AG04450 (cell line): ENCODE results near the gene ATAD3A. TPM values are rescaled to one million over a fixed set of nuclear protein-coding genes. Genes with fewer than 3 reads are reported as not detected.
"Not testable (repeated sequence)": the region's sequence is repeated elsewhere in the genome, so short reads cannot be mapped to it uniquely, and the experiment has no call there.

Source experiments
- CTCF ChIA-PET: fragments of 300-600, 350-600 bp; formaldehyde crosslinking; extraction: SDS; loops from one replicate; lab custom pipeline; 2022; ENCODE audit warnings: antibody characterized with exemption, inconsistent platforms; lab: Charles Lee
- POLR2A ChIA-PET: fragments of 350-600 bp; formaldehyde crosslinking; extraction: SDS; loops from one replicate; lab custom pipeline; 2021; ENCODE audit warnings: antibody characterized with exemption, inconsistent platforms; lab: Yijun Ruan, JAX
- DNase-seq: peaks from one replicate; pipeline ENCODE4 v3.0.0-alpha.2; 2011; ENCODE audit warnings: low read depth, low spot score
- H3K27ac ChIP-seq: one replicate; pipeline ENCODE4 v1.5.1; 2012; ENCODE audit warnings: low read depth, low read length, control low read depth
- H3K27me3 ChIP-seq: one replicate; pipeline ENCODE4 v1.6.0; 2012; ENCODE audit warnings: low read length; ENCODE audit not compliant: control insufficient read depth, insufficient read depth
- H3K4me3 ChIP-seq: 2 replicates; pipeline ENCODE4 v1.5.1; 2011; ENCODE audit warnings: mild to moderate bottlenecking, low read depth, low read length, control low read depth
- H3K9me3 ChIP-seq: 2 replicates; pipeline ENCODE4 v1.5.1; 2012; ENCODE audit warnings: low read length; ENCODE audit not compliant: control insufficient read depth, insufficient read depth
- polyA plus RNA-seq: library from polyadenylated mRNA; depleted of rRNA; stranded (reverse); fragments of >200 nt; gene quantifications from 2 replicates; pipeline ENCODE4 v1.2.3, GENCODE V29; 2011
- TF ChIP-seq, protein P1 (sequence below): IDR thresholded peaks from 2 replicates; pipeline ENCODE4 v1.5.1; 2011; ENCODE audit warnings: low read depth, low read length, control low read depth, inconsistent platforms

Gene ATAD3A
- polyA plus RNA-seq, 1 experiment = 8.5 TPM

DNA sequence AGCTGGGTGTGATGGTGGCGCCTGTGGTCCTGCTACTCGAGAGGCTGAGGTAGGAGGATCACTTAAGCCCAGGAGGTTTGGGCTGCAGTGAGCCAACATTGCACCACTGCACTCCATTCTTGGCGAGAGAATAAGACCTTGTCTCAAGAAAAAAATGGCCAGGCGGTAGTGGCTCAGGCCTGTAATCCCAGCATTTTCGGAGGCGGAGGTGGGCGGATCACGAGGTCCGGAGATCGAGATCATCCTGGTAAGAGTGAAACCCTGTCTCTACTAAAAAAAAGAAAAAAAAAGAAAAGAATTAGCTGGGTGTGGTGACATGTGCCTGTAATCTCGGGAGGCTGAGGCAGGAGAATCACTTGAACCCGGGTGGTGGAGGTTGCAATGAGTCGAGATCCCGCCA lies 29.1 kb upstream of the ATAD3A start:
- ChIA-PET POLR2A (no interaction called here), CTCF (no interaction called here)
- TF ChIP-seq, protein P1, sequence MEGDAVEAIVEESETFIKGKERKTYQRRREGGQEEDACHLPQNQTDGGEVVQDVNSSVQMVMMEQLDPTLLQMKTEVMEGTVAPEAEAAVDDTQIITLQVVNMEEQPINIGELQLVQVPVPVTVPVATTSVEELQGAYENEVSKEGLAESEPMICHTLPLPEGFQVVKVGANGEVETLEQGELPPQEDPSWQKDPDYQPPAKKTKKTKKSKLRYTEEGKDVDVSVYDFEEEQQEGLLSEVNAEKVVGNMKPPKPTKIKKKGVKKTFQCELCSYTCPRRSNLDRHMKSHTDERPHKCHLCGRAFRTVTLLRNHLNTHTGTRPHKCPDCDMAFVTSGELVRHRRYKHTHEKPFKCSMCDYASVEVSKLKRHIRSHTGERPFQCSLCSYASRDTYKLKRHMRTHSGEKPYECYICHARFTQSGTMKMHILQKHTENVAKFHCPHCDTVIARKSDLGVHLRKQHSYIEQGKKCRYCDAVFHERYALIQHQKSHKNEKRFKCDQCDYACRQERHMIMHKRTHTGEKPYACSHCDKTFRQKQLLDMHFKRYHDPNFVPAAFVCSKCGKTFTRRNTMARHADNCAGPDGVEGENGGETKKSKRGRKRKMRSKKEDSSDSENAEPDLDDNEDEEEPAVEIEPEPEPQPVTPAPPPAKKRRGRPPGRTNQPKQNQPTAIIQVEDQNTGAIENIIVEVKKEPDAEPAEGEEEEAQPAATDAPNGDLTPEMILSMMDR = no peak
- Histone ChIP-seq H3K4me3 (no peak overlapping the region), H3K27me3 (no peaks in the 10 kb centered on the region), H3K27ac (no peak overlapping the region), H3K9me3 (no peaks in the 10 kb centered on the region; the same call in 1 of the 2 replicates)
- DNase-seq = no peak

DNA sequence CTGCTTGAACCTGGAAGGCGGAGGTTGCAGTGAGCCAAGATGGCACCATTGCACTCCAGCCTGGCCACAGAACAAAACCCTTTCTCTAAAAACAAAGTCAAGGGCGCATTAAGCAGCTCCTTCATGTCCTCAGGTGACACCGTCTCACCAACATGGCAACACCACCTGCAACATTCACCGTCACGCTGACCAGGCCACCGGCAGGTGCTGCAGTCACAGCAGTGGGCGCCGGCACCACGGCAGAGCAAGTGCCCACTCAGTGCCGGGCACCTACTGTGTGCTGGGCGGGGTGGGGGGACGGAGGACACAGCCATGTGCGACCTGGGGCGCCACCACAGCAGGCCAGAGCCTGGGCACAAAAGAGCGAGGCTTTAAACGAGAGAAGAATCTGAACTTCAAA lies 28.2 kb upstream of the ATAD3A start:
- CTCF ChIA-PET = no interaction called here
- TF ChIP-seq, protein P1 = no peak
- H3K4me3 ChIP-seq = no peak overlapping the region
- no peak for DNase-seq
- POLR2A ChIA-PET = no interaction called here
- H3K27ac ChIP-seq = no peak overlapping the region
- H3K27me3 ChIP-seq = no peaks in the 10 kb centered on the region
- no peaks in the 10 kb centered on the region; the same call in 1 of the 2 replicates for H3K9me3 ChIP-seq

DNA sequence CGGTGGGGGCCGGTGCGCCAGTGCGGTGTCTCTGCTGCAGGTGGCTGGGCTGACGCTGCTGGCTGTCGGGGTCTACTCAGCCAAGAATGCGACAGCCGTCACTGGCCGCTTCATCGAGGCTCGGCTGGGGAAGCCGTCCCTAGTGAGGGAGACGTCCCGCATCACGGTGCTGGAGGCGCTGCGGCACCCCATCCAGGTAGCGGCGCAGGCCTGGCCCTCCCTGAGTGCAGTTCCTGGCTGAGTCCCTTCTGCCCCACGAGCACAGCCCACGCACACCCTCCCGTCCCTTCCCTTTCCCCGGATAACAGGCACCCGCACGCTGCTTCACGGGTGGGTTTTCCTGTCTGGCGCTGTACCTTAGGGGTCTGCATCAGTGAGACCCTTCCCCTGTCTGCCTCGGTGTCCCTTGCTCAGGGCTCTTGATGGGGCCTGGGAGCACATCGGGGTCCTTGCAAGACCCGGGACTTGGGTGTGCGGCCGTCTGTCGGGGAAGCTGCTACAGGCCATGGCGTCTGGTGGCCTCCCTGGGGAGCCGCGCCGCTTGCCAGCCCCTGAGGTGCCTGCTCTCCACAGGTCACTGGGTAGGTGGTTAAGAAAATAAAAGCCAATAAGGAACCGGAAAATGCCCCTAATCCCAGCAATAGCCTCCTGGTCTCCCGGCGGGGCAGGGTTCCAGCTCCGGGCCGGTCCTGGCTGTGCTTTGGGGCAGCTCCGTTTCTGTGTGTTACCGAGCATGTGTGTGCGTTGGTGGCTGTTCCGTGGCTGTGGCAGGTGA lies 26.8 kb upstream of the ATAD3A start:
- DNase-seq, H3K27me3 ChIP-seq, H3K4me3 ChIP-seq, H3K9me3 ChIP-seq, POLR2A ChIA-PET, H3K27ac ChIP-seq, CTCF ChIA-PET: not testable (repeated sequence)

DNA sequence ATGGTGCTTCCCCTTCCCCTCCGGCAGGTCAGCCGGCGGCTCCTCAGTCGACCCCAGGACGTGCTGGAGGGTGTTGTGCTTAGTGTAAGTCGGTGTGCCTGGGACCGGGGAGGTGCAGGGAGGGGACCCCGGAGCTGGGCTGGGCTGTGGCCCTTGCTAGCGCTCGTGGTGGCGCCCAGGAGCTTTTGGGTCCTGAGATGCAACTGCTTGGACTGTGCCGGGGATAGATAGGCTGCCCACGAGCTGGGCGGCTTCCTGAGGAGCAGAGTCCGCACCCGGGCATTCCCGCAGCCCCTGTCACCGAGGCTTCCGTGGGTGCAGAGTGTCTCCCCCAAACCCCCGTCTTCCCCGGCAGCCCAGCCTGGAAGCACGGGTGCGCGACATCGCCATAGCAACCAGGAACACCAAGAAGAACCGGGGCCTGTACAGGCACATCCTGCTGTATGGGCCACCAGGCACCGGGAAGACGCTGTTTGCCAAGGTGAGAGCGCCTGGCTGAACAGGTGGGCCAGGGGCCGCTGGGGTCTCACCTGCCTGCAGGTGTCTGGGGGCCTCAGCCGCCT lies 26.1 kb upstream of the ATAD3A start:
- CTCF ChIA-PET, DNase-seq, POLR2A ChIA-PET, H3K27me3 ChIP-seq, H3K4me3 ChIP-seq, H3K27ac ChIP-seq: not testable (repeated sequence)
- H3K9me3 ChIP-seq = peaks cover 12% of the 10 kb centered on the region; the same call in 1 of the 2 replicates

DNA sequence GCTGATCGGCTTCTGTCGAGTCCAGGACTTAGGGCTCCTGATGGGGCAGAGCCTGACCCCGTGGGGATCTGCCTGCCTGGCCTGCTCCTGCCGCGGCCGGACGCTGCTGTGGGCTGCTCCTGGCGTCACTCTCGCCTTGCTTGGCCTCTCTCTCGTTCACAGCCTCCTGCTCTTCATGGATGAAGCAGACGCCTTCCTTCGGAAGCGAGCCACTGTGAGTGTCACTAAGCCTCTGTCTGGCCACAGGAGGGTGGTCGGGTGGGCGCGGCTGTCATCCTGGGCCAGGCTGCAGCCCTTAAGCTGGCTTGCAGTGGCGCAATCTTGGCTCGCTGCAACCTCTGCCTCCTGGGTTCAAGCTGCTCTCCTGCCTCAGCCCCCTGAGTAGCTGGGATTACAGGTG lies 24.3 kb upstream of the ATAD3A start:
- peaks cover 28% of the 10 kb centered on the region for H3K9me3 ChIP-seq
- H3K4me3 ChIP-seq = no peak overlapping the region
- POLR2A ChIA-PET = no interaction called here
- DNase-seq = no peak
- CTCF ChIA-PET = no interaction called here
- no peaks in the 10 kb centered on the region for H3K27me3 ChIP-seq
- no peak overlapping the region for H3K27ac ChIP-seq
- TF ChIP-seq, protein P1 = no peak

DNA sequence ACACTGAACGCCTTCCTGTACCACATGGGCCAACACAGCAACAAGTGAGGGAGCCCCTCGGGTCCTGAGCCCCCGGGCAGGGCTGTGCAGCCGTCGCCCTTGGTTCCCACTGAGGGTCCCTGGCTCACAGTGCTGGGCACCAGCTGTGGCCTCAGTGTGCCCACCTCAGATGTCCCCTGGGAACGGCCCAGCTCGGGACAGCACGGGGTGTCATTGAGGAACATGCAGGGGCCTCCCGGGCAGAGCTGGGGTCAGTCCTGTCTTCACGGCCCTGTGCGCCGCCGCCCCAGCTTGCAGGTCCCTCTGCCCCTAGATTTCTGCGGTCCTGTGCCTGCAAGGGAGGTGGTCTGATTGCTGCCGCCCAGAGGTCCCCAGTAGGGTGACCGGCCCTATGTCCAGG lies 22.7 kb upstream of the ATAD3A start:
- peaks cover 34% of the 10 kb centered on the region for H3K9me3 ChIP-seq
- no peak overlapping the region for H3K4me3 ChIP-seq
- TF ChIP-seq, protein P1 = no peak
- POLR2A ChIA-PET = no interaction called here
- no peaks in the 10 kb centered on the region for H3K27me3 ChIP-seq
- no peak for DNase-seq
- H3K27ac ChIP-seq = no peak overlapping the region
- CTCF ChIA-PET = no interaction called here
